Jurkat, Clone E6-1 (cell line): ENCODE data around the gene KPNA4.
"Not testable (repeated sequence)": the region's sequence is repeated elsewhere in the genome, so short reads cannot be mapped to it uniquely, and the experiment has no call there.

Source experiments
- DNase-seq: peaks from one replicate; pipeline ENCODE4 v3.0.0-alpha.2; 2011; ENCODE audit warnings: low read depth, low spot score
- H3K4me3 ChIP-seq: 2 replicates; pipeline ENCODE4 v1.5.1; 2011; ENCODE audit warnings: mild to moderate bottlenecking, low read length, control low read depth, moderate library complexity

KPNA4 gene

GRCh38 chr3:160574636-160575035 lies 9.3 kb upstream of the KPNA4 start:
- H3K4me3 ChIP-seq, result no peak overlapping the region
- DNase-seq, result no peak

- DNase-seq, H3K4me3 ChIP-seq: not testable (repeated sequence)
Observed at GRCh38 chr3:160573955-160574525, 8.7 kb upstream of the KPNA4 start.

GRCh38 chr3:160569894-160570652 lies 4.7 kb upstream of the KPNA4 start:
- no peak overlapping the region for H3K4me3 ChIP-seq
- DNase-seq, result no peak

- H3K4me3 ChIP-seq, result no peak overlapping the region
- peak; percentile 23 for DNase-seq
Observed at GRCh38 chr3:160568989-160569388, 3.6 kb upstream of the KPNA4 start.

- DNase-seq, result no peak
- no peak overlapping the region for H3K4me3 ChIP-seq
Observed at GRCh38 chr3:160567774-160568173, 2.4 kb upstream of the KPNA4 start.

- peak overlapping the region; percentile 68 for H3K4me3 ChIP-seq
- no peak for DNase-seq
Observed at GRCh38 chr3:160566499-160566898, 1.1 kb upstream of the KPNA4 start.

GRCh38 chr3:160564949-160565441 lies 376 bp downstream of the KPNA4 start:
- peak overlapping the region; percentile 68 for H3K4me3 ChIP-seq
- peak; percentile 22 for DNase-seq

GRCh38 chr3:160564258-160564911 lies 986 bp downstream of the KPNA4 start:
- peak overlapping the region; percentile 68 for H3K4me3 ChIP-seq
- peak; percentile 18 for DNase-seq

GRCh38 chr3:160562952-160563351 lies 2.4 kb downstream of the KPNA4 start:
- no peak for DNase-seq
- no peak overlapping the region for H3K4me3 ChIP-seq

- no peak overlapping the region for H3K4me3 ChIP-seq
- DNase-seq, result no peak
Observed at GRCh38 chr3:160557571-160557970, 7.8 kb downstream of the KPNA4 start.

- DNase-seq, result no peak
- no peak overlapping the region for H3K4me3 ChIP-seq
Observed at GRCh38 chr3:160556141-160556540, 9.2 kb downstream of the KPNA4 start.

GRCh38 chr3:160554980-160555379 lies 10.4 kb downstream of the KPNA4 start:
- no peak overlapping the region for H3K4me3 ChIP-seq
- no peak for DNase-seq

GRCh38 chr3:160553827-160554226 lies 11.5 kb downstream of the KPNA4 start:
- no peak overlapping the region for H3K4me3 ChIP-seq
- DNase-seq, result no peak

GRCh38 chr3:160546727-160547126 lies 18.6 kb downstream of the KPNA4 start:
- no peak overlapping the region for H3K4me3 ChIP-seq
- no peak for DNase-seq

GRCh38 chr3:160545504-160545871 lies 19.9 kb downstream of the KPNA4 start:
- no peak overlapping the region for H3K4me3 ChIP-seq
- no peak for DNase-seq

- DNase-seq, result no peak
- H3K4me3 ChIP-seq, result no peak overlapping the region
Observed at GRCh38 chr3:160544844-160545503, 20.4 kb downstream of the KPNA4 start.

- H3K4me3 ChIP-seq, result no peak overlapping the region
- DNase-seq, result no peak
Observed at GRCh38 chr3:160540551-160540950, 24.8 kb downstream of the KPNA4 start.

GRCh38 chr3:160538895-160539294 lies 26.5 kb downstream of the KPNA4 start:
- no peak overlapping the region for H3K4me3 ChIP-seq
- DNase-seq, result no peak

- no peak overlapping the region for H3K4me3 ChIP-seq
- no peak for DNase-seq
Observed at GRCh38 chr3:160537729-160538128, 27.6 kb downstream of the KPNA4 start.

- DNase-seq, result no peak
Observed at GRCh38 chr3:160532371-160532770, 33.0 kb downstream of the KPNA4 start.

More at GRCh38 chr3:160532371-160532770, 33.0 kb downstream of the KPNA4 start:
- H3K4me3 ChIP-seq, result no peak overlapping the region
